Activated CD4-positive, alpha-beta T cell treated with anti-CD3 and anti-CD28 coated beads, Interleukin-2, amount 10 ng/mL, durations not matched to agents 24 days and 14 days (primary cell): ENCODE results near the gene NRXN3. TPM values are rescaled to one million over a fixed set of nuclear protein-coding genes. Genes with fewer than 3 reads are reported as not detected.
"Not testable (repeated sequence)": the region's sequence is repeated elsewhere in the genome, so short reads cannot be mapped to it uniquely, and the experiment has no call there.

ENCODE experiments used
- DNase-seq: peaks from one replicate; pipeline ENCODE4 v3.0.0; 2022
- H3K27ac Mint-ChIP-seq: one replicate; pipeline ENCODE4 v1.8.0; 2022; ENCODE audit warnings: mild to moderate bottlenecking, mixed read lengths
- H3K27me3 Mint-ChIP-seq: one replicate; pipeline ENCODE4 v1.8.0; 2022; ENCODE audit warnings: mixed read lengths
- H3K36me3 Mint-ChIP-seq: one replicate; pipeline ENCODE4 v1.8.0; 2022; ENCODE audit warnings: low read depth, mild to moderate bottlenecking, mixed read lengths
- H3K4me1 Mint-ChIP-seq: one replicate; pipeline ENCODE4 v1.8.0; 2021; ENCODE audit warnings: mixed read lengths
- H3K4me3 Mint-ChIP-seq: one replicate; pipeline ENCODE4 v1.8.0; 2022; ENCODE audit warnings: mild to moderate bottlenecking, moderate library complexity, mixed read lengths
- H3K9me3 Mint-ChIP-seq: one replicate; pipeline ENCODE4 v1.8.0; 2021; ENCODE audit warnings: mixed read lengths
- intact Hi-C: fragments of 100-400 bp; cut with micrococcal nuclease; formaldehyde crosslinking; loops from one replicate; pipeline ENCODE4 v1.15.1; 2023
- total RNA-seq: library from RNA; stranded (reverse); gene quantifications from 2 replicates; pipeline ENCODE4 v1.2.3, GENCODE V29; 2022

NRXN3 gene
- total RNA-seq, 1 donor from 2014 or later: not detected

DNA sequence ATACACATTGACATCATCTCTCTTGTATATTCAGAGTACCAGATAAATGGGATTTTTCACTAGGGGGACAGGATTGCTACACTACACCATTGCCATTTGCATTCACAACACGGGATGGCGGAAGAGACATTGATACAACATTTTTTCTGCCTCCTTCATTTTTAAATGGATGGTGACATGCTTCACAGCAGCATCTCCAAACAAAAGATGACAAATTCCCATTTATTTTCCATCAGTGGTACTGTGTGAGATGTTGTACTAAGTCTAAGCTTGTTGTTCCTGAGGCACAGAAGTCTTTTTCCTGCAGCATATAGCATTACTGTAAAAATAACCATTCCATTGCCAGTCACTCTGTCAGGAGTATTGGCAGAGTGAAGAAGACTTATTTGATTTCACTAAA is 912.7 kb downstream of the NRXN3 start:
- DNase-seq: no peak
- H3K27me3 Mint-ChIP-seq: no peaks in the 10 kb centered on the region
- H3K4me1 Mint-ChIP-seq: no peaks in the 10 kb centered on the region
- intact Hi-C loops: no loop called here
- H3K27ac Mint-ChIP-seq: no peak overlapping the region
- no peaks in the 10 kb centered on the region for H3K9me3 Mint-ChIP-seq
- no peak overlapping the region for H3K4me3 Mint-ChIP-seq
- no peaks in the 10 kb centered on the region for H3K36me3 Mint-ChIP-seq

DNA sequence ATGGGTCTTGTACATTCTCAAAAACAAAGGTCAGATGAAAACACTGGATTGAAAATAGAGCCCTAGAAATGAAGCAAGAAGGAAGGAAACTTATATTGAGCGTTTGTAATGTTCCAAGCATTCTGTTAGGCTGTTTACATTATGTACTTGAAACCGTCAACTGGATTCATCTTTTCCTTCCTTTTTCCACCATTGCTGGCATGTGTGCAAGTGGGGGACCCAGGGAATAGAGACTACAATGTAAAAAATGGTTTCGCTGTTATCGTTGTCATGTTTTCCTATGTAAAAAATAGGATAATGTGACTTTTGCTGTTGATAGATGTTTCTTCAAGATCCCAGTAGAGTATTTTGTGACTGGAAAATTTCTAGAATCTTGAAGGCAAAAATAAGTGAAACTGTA is 913.2 kb downstream of the NRXN3 start:
- no peak overlapping the region for H3K27ac Mint-ChIP-seq
- no peak overlapping the region for H3K4me3 Mint-ChIP-seq
- H3K4me1 Mint-ChIP-seq: no peaks in the 10 kb centered on the region
- no peaks in the 10 kb centered on the region for H3K36me3 Mint-ChIP-seq
- no peaks in the 10 kb centered on the region for H3K27me3 Mint-ChIP-seq
- intact Hi-C loops: no loop called here
- DNase-seq: no peak
- H3K9me3 Mint-ChIP-seq: no peaks in the 10 kb centered on the region

DNA sequence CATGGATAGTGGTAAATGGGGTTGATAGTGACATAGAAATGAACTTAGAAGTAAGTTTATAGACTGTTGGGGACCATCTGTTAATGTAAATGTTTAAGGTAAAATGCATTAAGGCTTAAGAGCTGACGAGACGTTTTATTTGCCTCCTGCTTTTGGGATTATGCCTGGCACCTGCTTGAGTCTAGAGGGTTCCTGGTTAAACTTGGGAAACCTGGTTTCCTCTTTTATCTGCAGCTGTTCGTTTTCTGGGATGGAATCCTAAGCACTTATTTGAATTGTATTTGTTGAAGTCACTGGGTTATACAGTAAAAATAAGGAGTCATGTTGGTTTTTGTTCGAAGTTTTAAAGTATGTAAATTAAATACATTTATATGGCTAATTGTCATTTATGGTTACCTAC is 914.7 kb downstream of the NRXN3 start:
- Mint-ChIP-seq H3K27me3 (no peaks in the 10 kb centered on the region), H3K9me3 (no peaks in the 10 kb centered on the region), H3K4me1 (no peaks in the 10 kb centered on the region), H3K36me3 (no peaks in the 10 kb centered on the region), H3K4me3 (no peak overlapping the region), H3K27ac (no peak overlapping the region)
- DNase-seq: no peak
- intact Hi-C loops: no loop called here

DNA sequence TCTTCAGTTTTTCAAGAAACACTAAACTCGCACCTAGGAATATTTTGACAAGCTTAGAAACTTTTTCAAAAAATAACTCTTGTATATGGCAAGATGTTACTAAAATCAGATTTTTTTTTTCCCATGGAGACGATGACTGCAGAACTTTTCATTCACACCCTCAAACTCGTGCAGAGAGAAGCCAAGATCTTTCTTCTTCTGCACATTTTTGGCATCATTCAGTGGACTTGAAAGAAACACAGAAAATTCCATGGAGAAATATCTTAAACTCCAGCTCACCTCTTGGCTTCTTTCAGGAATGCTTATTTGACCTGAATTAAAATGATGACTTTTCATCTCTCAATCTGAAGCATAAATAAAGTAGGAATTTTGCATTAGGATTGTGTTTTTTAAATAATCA is 919.4 kb downstream of the NRXN3 start:
- Mint-ChIP-seq H3K4me3 (no peak overlapping the region), H3K4me1 (no peaks in the 10 kb centered on the region), H3K9me3 (no peaks in the 10 kb centered on the region), H3K27ac (no peak overlapping the region), H3K36me3 (no peaks in the 10 kb centered on the region), H3K27me3 (no peaks in the 10 kb centered on the region)
- no peak for DNase-seq
- intact Hi-C loops: no loop called here

- no peaks in the 10 kb centered on the region for H3K9me3 Mint-ChIP-seq
- no peaks in the 10 kb centered on the region for H3K36me3 Mint-ChIP-seq
- no peaks in the 10 kb centered on the region for H3K27me3 Mint-ChIP-seq
- no peak overlapping the region for H3K27ac Mint-ChIP-seq
- DNase-seq: no peak
- no peaks in the 10 kb centered on the region for H3K4me1 Mint-ChIP-seq
- H3K4me3 Mint-ChIP-seq: no peak overlapping the region
- intact Hi-C loops: no loop called here
Measured at GRCh38 chr14:79090641-79091180, 920.5 kb downstream of the NRXN3 start.

DNA sequence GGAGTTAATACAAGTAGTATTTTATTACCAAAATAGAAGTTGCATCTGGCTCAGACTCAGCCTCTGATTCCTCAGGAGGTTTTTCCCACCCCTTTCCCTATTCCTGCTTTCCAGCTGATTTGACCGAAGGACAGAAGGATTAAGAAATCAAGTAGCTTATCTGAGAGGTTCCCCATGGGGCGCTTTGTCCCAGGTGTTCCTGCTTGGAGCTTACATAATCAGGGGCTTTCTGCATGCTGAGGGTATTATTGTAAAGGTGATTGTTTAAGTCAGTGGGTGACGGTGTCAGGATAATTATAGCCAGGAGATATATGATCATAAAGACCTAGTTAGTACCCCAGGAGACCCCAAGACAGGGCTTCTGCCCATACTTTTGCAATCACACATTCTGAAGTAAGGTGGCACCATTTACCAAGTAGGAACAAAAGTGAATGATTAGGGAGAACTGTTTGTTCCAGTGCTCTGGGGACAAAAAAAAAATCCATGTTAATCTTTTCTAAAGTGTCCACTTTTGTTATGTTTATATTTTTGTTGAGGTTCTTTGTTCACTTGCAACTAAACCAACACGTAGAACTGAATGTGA is 921.3 kb downstream of the NRXN3 start:
- Mint-ChIP-seq H3K27ac (no peak overlapping the region), H3K4me3 (no peak overlapping the region)

GRCh38 chr14:79093531-79093930 is 923.4 kb downstream of the NRXN3 start:
- H3K36me3 Mint-ChIP-seq: no peaks in the 10 kb centered on the region
- DNase-seq: no peak
- H3K9me3 Mint-ChIP-seq: no peaks in the 10 kb centered on the region
- no peaks in the 10 kb centered on the region for H3K27me3 Mint-ChIP-seq
- H3K4me3 Mint-ChIP-seq: no peak overlapping the region
- H3K4me1 Mint-ChIP-seq: no peaks in the 10 kb centered on the region
- intact Hi-C loops: no loop called here
- H3K27ac Mint-ChIP-seq: no peak overlapping the region

More for the DNA sequence above, 921.3 kb downstream of the NRXN3 start:
- DNase-seq: no peak
- H3K4me1 Mint-ChIP-seq: no peaks in the 10 kb centered on the region
- no peaks in the 10 kb centered on the region for H3K27me3 Mint-ChIP-seq
- intact Hi-C loops: no loop called here
- H3K9me3 Mint-ChIP-seq: no peaks in the 10 kb centered on the region
- no peaks in the 10 kb centered on the region for H3K36me3 Mint-ChIP-seq

GRCh38 chr14:79094951-79095350 is 924.8 kb downstream of the NRXN3 start:
- no peak for DNase-seq
- intact Hi-C loops: no loop called here
- H3K27ac Mint-ChIP-seq: no peak overlapping the region
- no peaks in the 10 kb centered on the region for H3K4me1 Mint-ChIP-seq
- H3K27me3 Mint-ChIP-seq: no peaks in the 10 kb centered on the region
- H3K4me3 Mint-ChIP-seq: no peak overlapping the region
- no peaks in the 10 kb centered on the region for H3K9me3 Mint-ChIP-seq
- H3K36me3 Mint-ChIP-seq: no peaks in the 10 kb centered on the region

DNA sequence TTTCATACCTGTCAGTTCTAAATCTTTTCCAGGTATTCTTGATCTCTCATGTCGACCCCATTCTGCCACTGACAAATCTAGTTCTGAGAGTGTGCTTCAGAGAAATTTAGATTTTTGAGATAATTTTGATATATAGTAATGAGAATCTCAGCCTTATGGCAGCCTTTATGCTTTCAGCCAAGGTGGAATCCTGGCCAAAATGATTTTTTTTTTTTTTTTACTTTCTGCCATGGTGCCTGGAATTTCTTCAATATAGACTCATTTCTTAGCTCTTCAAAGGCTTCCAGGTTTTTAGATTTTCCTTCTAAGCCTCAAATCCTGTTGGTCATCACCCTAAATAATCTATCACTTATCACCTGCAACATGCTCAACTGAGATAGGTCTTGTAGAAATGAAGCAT is 926.6 kb downstream of the NRXN3 start:
- Mint-ChIP-seq H3K27me3 (no peaks in the 10 kb centered on the region), H3K4me1 (no peaks in the 10 kb centered on the region)

DNA sequence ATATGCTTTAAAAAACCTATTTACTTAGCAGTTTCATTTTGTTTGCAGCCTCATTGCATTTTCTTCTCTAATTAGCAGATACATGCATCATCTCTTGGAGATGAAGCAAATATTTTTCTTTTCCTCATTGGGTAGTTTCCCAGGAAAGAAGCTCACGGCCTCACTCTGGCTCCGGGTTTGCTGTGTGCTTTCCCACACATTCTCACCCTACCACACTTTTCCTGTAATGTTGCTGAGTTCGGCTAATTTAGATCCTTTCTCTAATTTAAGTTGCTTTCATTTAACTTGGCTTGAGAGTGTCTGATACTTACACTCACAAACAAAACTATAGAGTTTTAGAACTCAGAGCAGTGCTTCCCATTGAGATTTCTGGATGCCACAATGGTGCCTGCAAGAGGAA is 928.2 kb downstream of the NRXN3 start:
- no peak for DNase-seq
- Mint-ChIP-seq H3K27ac (no peak overlapping the region), H3K36me3 (no peaks in the 10 kb centered on the region), H3K27me3 (no peaks in the 10 kb centered on the region), H3K4me1 (no peaks in the 10 kb centered on the region), H3K9me3 (no peaks in the 10 kb centered on the region), H3K4me3 (no peak overlapping the region)
- intact Hi-C loops: no loop called here

More for the DNA sequence above, 926.6 kb downstream of the NRXN3 start:
- Mint-ChIP-seq H3K36me3 (no peaks in the 10 kb centered on the region), H3K27ac (no peak overlapping the region), H3K4me3 (no peak overlapping the region), H3K9me3 (no peaks in the 10 kb centered on the region)
- intact Hi-C loops: no loop called here
- DNase-seq: no peak

DNA sequence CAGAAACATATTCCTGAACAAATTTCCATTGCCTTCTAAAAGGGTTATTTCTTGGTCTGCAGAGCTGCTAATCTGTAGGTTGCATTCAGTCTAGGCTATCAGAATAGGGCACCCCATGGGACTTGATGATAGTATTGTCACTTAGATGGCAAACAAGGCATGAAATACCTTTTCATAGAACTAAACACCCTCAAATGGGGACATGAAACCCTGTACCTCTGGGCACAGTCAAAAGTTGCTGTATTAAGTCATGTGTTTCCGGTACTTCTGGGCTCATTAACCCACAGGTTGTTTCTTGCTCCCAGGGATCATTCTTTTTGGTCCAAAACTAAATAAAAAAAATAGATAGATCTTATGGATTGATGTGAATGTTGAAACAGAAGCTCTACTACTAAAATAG is 930.4 kb downstream of the NRXN3 start:
- intact Hi-C loops: no loop called here
- H3K4me3 Mint-ChIP-seq: no peak overlapping the region
- no peaks in the 10 kb centered on the region for H3K27me3 Mint-ChIP-seq
- H3K27ac Mint-ChIP-seq: no peak overlapping the region
- no peaks in the 10 kb centered on the region for H3K36me3 Mint-ChIP-seq
- H3K4me1 Mint-ChIP-seq: no peaks in the 10 kb centered on the region
- H3K9me3 Mint-ChIP-seq: no peaks in the 10 kb centered on the region
- no peak for DNase-seq

DNA sequence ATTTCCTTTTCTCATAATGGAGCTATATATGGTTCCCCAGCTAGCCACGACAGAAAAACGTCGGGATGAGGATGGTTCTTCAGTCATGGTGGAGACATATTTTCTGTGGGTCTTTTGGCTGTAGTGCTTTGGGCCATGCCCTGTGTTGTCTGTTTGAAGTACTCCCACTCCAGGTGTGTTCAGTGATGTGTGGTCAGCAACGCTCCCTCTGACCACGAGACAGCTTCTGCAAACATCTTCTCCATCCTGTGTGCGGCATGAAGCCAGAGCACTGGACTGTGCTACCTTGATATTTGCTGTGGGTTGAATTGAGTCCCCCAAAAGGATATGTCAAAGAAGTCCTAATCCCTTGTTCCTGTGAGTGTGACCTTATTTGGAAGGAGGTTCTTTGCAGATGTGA is 931.2 kb downstream of the NRXN3 start:
- DNase-seq: no peak
- no peaks in the 10 kb centered on the region for H3K4me1 Mint-ChIP-seq
- H3K9me3 Mint-ChIP-seq: no peaks in the 10 kb centered on the region
- no peak overlapping the region for H3K27ac Mint-ChIP-seq
- H3K4me3 Mint-ChIP-seq: no peak overlapping the region
- no peaks in the 10 kb centered on the region for H3K36me3 Mint-ChIP-seq
- H3K27me3 Mint-ChIP-seq: no peaks in the 10 kb centered on the region
- intact Hi-C loops: no loop called here

GRCh38 chr14:79103764-79104163 is 933.6 kb downstream of the NRXN3 start:
- no peak for DNase-seq
- no peak overlapping the region for H3K4me3 Mint-ChIP-seq
- H3K36me3 Mint-ChIP-seq: no peaks in the 10 kb centered on the region
- H3K9me3 Mint-ChIP-seq: no peaks in the 10 kb centered on the region
- no peak overlapping the region for H3K27ac Mint-ChIP-seq
- intact Hi-C loops: no loop called here
- H3K4me1 Mint-ChIP-seq: no peaks in the 10 kb centered on the region
- H3K27me3 Mint-ChIP-seq: no peaks in the 10 kb centered on the region

GRCh38 chr14:79110564-79110963 is 940.4 kb downstream of the NRXN3 start:
- H3K27me3 Mint-ChIP-seq, H3K27ac Mint-ChIP-seq, intact Hi-C loops, DNase-seq, H3K36me3 Mint-ChIP-seq, H3K9me3 Mint-ChIP-seq, H3K4me1 Mint-ChIP-seq, H3K4me3 Mint-ChIP-seq: not testable (repeated sequence)

- H3K4me3 Mint-ChIP-seq: no peak overlapping the region
- no peak overlapping the region for H3K27ac Mint-ChIP-seq
- H3K4me1 Mint-ChIP-seq: no peaks in the 10 kb centered on the region
Measured at GRCh38 chr14:79111987-79112501, 941.9 kb downstream of the NRXN3 start.

More at GRCh38 chr14:79111987-79112501, 941.9 kb downstream of the NRXN3 start:
- Mint-ChIP-seq H3K9me3 (no peaks in the 10 kb centered on the region), H3K27me3 (no peaks in the 10 kb centered on the region), H3K36me3 (no peaks in the 10 kb centered on the region)
- intact Hi-C loops: no loop called here
- DNase-seq: no peak
